Central memory CD8-positive, alpha-beta T cell (primary cell): ENCODE measurements around the gene NOPCHAP1.

ENCODE experiments used
- ATAC-seq: fragments of 150-1000 bp; cut with Tn5 transposase; replicated peaks from 2 replicates; pipeline ENCODE4 v1.10.0; 2022; ENCODE audit warnings: mild to moderate bottlenecking, moderate FRiP score, moderate number of reproducible peaks; ENCODE audit not compliant: poor library complexity, severe bottlenecking; ENCODE audit errors: extremely low read depth
- DNase-seq, 2 donors: peaks; one replicate each; pipeline ENCODE4 v3.0.0; 2021; ENCODE audit warnings: low spot score in 2 of 2
- H3K27ac Mint-ChIP-seq: one replicate; pipeline ENCODE4 v1.8.0; 2022; ENCODE audit warnings: low read depth, mild to moderate bottlenecking, moderate library complexity, mixed read lengths
- H3K27me3 Mint-ChIP-seq: one replicate; pipeline ENCODE4 v1.8.0; 2022; ENCODE audit warnings: mixed read lengths
- H3K36me3 Mint-ChIP-seq: one replicate; pipeline ENCODE4 v1.8.0; 2022; ENCODE audit warnings: mild to moderate bottlenecking, moderate library complexity, mixed read lengths; ENCODE audit not compliant: insufficient read depth
- H3K4me1 Mint-ChIP-seq: one replicate; pipeline ENCODE4 v1.8.0; 2022; ENCODE audit warnings: mixed read lengths
- H3K4me3 Mint-ChIP-seq: one replicate; pipeline ENCODE4 v1.8.0; 2022; ENCODE audit warnings: mild to moderate bottlenecking, moderate library complexity, mixed read lengths
- H3K9me3 Mint-ChIP-seq: one replicate; pipeline ENCODE4 v1.8.0; 2022; ENCODE audit warnings: mixed read lengths

NOPCHAP1 gene

DNA sequence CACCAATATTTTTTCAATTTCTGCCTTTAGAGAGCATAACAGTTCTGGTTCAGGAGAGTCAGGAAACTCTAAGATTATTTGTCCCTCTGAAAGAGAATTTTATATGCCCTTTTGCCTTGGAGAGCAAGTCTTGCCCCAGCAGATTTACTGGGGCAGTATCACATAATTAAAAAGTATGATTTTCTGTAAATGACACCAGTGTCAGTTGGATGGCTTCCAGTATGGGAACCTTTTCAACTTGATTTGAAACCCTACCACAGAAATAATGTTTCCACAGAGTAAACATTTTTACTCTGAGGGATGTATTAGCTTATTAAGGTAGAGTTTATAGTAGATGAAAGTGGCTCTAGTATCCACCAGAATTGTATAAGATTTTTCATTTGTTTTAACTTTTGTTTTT, 15.4 kb downstream of the NOPCHAP1 start:
- ATAC-seq: no peak
- H3K9me3 Mint-ChIP-seq: no peaks in the 10 kb centered on the region
- peaks cover 7% of the 10 kb centered on the region for H3K36me3 Mint-ChIP-seq
- H3K27me3 Mint-ChIP-seq: no peaks in the 10 kb centered on the region
- no peak for DNase-seq
- no peak overlapping the region for H3K27ac Mint-ChIP-seq
- H3K4me1 Mint-ChIP-seq: peaks cover 18% of the 10 kb centered on the region
- no peak overlapping the region for H3K4me3 Mint-ChIP-seq

DNA sequence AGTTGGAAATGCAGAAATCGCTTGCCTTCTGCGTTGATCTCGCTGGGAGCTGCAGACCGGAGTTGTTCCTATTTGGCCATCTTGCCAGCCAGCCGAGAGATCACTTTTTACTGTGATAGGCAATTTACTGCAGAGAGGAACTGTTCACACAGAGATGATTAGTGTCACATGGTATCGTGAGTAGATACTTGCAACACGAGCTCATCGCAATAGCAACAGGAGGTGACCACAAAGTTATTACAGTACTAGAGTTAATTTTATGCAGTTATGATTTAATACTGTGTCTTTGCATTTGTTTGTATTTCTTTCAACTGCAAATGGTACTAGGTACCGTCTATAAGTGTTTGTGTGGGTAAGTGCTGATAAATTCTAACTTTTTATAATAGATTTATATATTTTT, 27.8 kb downstream of the NOPCHAP1 start:
- no peaks in the 10 kb centered on the region for H3K4me1 Mint-ChIP-seq
- ATAC-seq (no peak), DNase-seq (no peak)
- H3K27ac Mint-ChIP-seq: no peak overlapping the region
- peaks cover 8% of the 10 kb centered on the region for H3K36me3 Mint-ChIP-seq
- H3K9me3 Mint-ChIP-seq: peaks cover 16% of the 10 kb centered on the region
- H3K27me3 Mint-ChIP-seq: no peaks in the 10 kb centered on the region
- no peak overlapping the region for H3K4me3 Mint-ChIP-seq

DNA sequence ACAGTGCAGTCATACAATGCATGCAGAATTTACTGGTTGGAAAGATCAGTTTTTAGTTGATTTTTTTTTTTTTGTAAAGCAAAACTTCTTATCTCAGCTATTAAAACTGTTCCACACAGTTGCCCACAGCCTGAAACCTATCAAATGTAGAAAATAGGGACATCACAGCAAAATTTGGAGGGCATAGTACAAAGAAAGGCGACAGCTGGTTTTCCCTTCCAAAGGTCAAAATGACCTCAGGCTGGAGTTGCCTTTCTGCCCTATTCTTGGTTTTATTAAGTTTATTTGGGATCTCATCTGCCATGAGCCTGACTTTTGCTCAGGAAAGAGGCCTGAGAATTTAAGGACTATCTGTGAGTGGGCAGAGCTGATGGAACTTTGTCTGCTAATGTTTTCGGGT, 28.5 kb downstream of the NOPCHAP1 start:
- Mint-ChIP-seq H3K27me3 (no peaks in the 10 kb centered on the region), H3K27ac (no peak overlapping the region), H3K4me1 (no peaks in the 10 kb centered on the region), H3K4me3 (no peak overlapping the region), H3K9me3 (peaks cover 16% of the 10 kb centered on the region), H3K36me3 (peaks cover 5% of the 10 kb centered on the region)
- no peak for DNase-seq
- ATAC-seq: no peak

DNA sequence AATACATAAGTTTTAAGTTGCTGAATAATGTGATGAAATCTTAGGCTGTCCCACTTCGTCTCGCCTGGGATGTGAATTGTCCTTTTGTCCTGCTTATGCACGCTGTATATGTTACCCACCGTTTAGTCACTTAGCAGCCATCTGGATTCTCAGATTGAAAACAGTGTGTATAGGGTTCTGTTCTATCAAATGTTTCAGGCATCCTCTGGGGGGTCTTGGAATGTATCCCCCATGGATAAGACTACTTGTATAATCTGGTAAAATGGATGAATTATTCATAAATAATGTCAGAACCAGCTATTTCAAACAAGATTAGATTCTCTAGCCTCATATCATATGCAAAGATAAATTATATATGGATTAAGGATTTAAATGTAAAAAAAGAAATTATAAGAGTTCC, 29.4 kb downstream of the NOPCHAP1 start:
- peaks cover 14% of the 10 kb centered on the region for H3K9me3 Mint-ChIP-seq
- no peak overlapping the region for H3K27ac Mint-ChIP-seq
- H3K4me1 Mint-ChIP-seq: no peaks in the 10 kb centered on the region
- ATAC-seq: no peak
- H3K27me3 Mint-ChIP-seq: no peaks in the 10 kb centered on the region
- no peak for DNase-seq
- H3K36me3 Mint-ChIP-seq: peaks cover 2% of the 10 kb centered on the region
- no peak overlapping the region for H3K4me3 Mint-ChIP-seq

GRCh38 chr12:105018012-105018411, 31.9 kb downstream of the NOPCHAP1 start:
- ATAC-seq: no peak
- Mint-ChIP-seq H3K4me1 (no peaks in the 10 kb centered on the region), H3K9me3 (no peaks in the 10 kb centered on the region), H3K27me3 (no peaks in the 10 kb centered on the region), H3K36me3 (no peaks in the 10 kb centered on the region), H3K27ac (no peak overlapping the region), H3K4me3 (no peak overlapping the region)
- no peak for DNase-seq

- no peak overlapping the region for H3K4me3 Mint-ChIP-seq
- no peaks in the 10 kb centered on the region for H3K36me3 Mint-ChIP-seq
- no peaks in the 10 kb centered on the region for H3K4me1 Mint-ChIP-seq
- H3K27ac Mint-ChIP-seq: no peak overlapping the region
- H3K9me3 Mint-ChIP-seq: no peaks in the 10 kb centered on the region
- H3K27me3 Mint-ChIP-seq: no peaks in the 10 kb centered on the region
- ATAC-seq (no peak), DNase-seq (no peak)
Measured at GRCh38 chr12:105018776-105019175, 32.7 kb downstream of the NOPCHAP1 start.

- ATAC-seq (no peak), DNase-seq (no peak)
- Mint-ChIP-seq H3K4me1 (no peaks in the 10 kb centered on the region), H3K27me3 (no peaks in the 10 kb centered on the region), H3K36me3 (peaks cover 3% of the 10 kb centered on the region), H3K9me3 (no peaks in the 10 kb centered on the region), H3K4me3 (no peak overlapping the region), H3K27ac (no peak overlapping the region)
Measured at GRCh38 chr12:105020241-105020962, 34.3 kb downstream of the NOPCHAP1 start.

GRCh38 chr12:105024928-105025327, 38.8 kb downstream of the NOPCHAP1 start:
- DNase-seq: no peak
- no peaks in the 10 kb centered on the region for H3K9me3 Mint-ChIP-seq
- H3K4me1 Mint-ChIP-seq: no peaks in the 10 kb centered on the region
- no peak overlapping the region for H3K4me3 Mint-ChIP-seq
- H3K27ac Mint-ChIP-seq: no peak overlapping the region
- H3K36me3 Mint-ChIP-seq: peaks cover 3% of the 10 kb centered on the region
- ATAC-seq: no peak
- no peaks in the 10 kb centered on the region for H3K27me3 Mint-ChIP-seq

DNA sequence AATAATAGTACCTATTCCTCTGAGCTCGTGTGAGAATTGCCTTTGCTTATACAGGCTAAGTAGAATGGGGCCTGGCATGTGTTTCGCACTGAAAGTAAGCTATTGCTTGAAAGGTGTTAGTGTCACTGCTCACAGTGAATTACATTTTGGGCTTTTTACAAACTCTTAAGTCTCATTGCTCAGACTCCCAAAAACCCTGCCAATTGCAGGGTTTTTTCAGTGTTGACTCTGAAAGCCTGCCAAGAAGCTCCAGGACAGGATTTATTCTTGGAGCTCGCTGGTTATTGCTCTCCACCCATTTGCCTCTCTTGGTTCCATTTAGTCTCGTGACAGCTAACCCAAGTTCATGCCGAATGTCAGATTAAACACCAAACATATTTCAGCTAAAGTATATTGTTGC, 39.8 kb downstream of the NOPCHAP1 start:
- H3K4me1 Mint-ChIP-seq: peaks cover under 1% of the 10 kb centered on the region
- peaks cover 3% of the 10 kb centered on the region for H3K36me3 Mint-ChIP-seq
- H3K4me3 Mint-ChIP-seq: no peak overlapping the region
- DNase-seq: no peak
- no peak for ATAC-seq
- H3K27ac Mint-ChIP-seq: no peak overlapping the region
- H3K9me3 Mint-ChIP-seq: no peaks in the 10 kb centered on the region
- no peaks in the 10 kb centered on the region for H3K27me3 Mint-ChIP-seq

DNA sequence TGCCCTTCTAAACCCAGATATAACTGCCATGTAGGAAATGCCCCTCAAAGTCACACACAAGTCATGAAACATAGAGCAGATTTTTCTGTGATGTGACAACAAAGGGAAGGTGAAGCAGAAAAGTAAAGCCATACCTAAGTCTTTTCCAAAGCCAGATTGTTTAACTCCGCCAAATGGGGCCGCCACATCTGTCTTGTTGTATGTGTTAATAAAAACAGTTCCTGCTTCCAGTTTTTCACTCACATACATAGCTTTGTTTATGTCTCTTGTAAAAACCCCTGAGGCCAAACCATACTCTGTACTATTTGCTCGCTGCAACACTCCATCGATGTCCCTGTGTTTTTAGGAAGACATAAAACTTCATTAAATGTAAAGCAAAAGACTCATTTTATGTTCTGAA, 40.3 kb downstream of the NOPCHAP1 start:
- no peaks in the 10 kb centered on the region for H3K9me3 Mint-ChIP-seq
- DNase-seq (no peak), ATAC-seq (no peak)
- peaks cover 3% of the 10 kb centered on the region for H3K36me3 Mint-ChIP-seq
- no peak overlapping the region for H3K27ac Mint-ChIP-seq
- H3K4me1 Mint-ChIP-seq: peaks cover 6% of the 10 kb centered on the region
- H3K4me3 Mint-ChIP-seq: no peak overlapping the region
- no peaks in the 10 kb centered on the region for H3K27me3 Mint-ChIP-seq

GRCh38 chr12:105030820-105031807, 45.0 kb downstream of the NOPCHAP1 start:
- H3K27me3 Mint-ChIP-seq: no peaks in the 10 kb centered on the region
- H3K27ac Mint-ChIP-seq: peak overlapping the region; percentile 3
- H3K4me3 Mint-ChIP-seq: no peak overlapping the region
- no peak for DNase-seq
- no peak for ATAC-seq
- H3K4me1 Mint-ChIP-seq: peaks cover 11% of the 10 kb centered on the region
- H3K9me3 Mint-ChIP-seq: no peaks in the 10 kb centered on the region
- peaks cover 2% of the 10 kb centered on the region for H3K36me3 Mint-ChIP-seq

DNA sequence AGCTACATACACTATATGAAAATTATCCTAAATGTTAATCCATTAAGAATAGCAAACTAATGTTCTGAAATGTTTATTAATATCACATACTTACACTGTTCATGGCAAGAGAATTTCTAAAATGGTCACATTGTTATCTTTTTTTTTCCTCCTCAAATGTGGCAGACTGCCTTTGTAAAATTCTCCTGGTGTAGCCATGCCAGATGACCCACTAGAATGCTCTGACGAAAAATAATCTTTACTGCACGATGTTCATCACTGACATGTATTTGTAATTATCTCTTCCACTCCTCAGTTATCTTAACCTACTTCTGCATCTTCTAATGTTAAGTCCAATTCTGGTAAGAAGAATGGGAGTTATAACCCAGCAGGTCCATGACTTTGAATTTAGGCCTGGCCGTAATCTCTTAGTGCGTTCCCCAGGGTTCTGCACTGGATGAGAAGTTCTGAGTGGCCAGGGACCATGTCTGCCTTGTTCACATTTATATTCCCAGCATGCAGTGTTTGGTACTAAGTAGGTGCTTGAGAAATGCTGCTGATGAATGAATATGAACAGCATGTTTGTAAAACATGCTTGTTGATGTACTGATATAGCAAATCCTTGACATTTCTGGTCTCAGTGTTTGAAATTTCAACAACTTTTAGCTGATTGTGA, 46.7 kb downstream of the NOPCHAP1 start:
- no peak for ATAC-seq
- peaks cover 17% of the 10 kb centered on the region for H3K4me1 Mint-ChIP-seq
- H3K9me3 Mint-ChIP-seq: no peaks in the 10 kb centered on the region
- H3K36me3 Mint-ChIP-seq: peaks cover 2% of the 10 kb centered on the region
- no peaks in the 10 kb centered on the region for H3K27me3 Mint-ChIP-seq
- no peak overlapping the region for H3K4me3 Mint-ChIP-seq
- DNase-seq: no peak
- no peak overlapping the region for H3K27ac Mint-ChIP-seq
